Astrocyte (in vitro differentiated cells and primary cell): ENCODE results near the gene GLT1D1. TPM values are rescaled to one million over a fixed set of nuclear protein-coding genes. Genes with fewer than 3 reads are reported as not detected.

ENCODE experiments used
- DNase-seq: peaks from one replicate; pipeline ENCODE4 v3.0.0-alpha.2; 2010; ENCODE audit warnings: low read depth
- FAIRE-seq: peaks from 2 replicates; lab custom pipeline; 2011; peaks lifted over from hg19 to GRCh38; lab: Jason Lieb, UNC
- H2AFZ ChIP-seq: 2 replicates; pipeline ENCODE4 v1.6.0; 2012; ENCODE audit warnings: low read depth, low read length, inconsistent platforms
- H3K27ac ChIP-seq: 2 replicates; pipeline ENCODE4 v1.5.1; 2011; ENCODE audit warnings: low read depth, low read length, inconsistent platforms
- H3K27me3 ChIP-seq: 2 replicates; pipeline ENCODE4 v1.6.0; 2011; ENCODE audit warnings: low read length, inconsistent platforms; ENCODE audit not compliant: insufficient read depth
- H3K36me3 ChIP-seq: 2 replicates; pipeline ENCODE4 v1.5.1; 2011; ENCODE audit warnings: low read length, inconsistent platforms; ENCODE audit not compliant: insufficient read depth
- H3K4me1 ChIP-seq: 2 replicates; pipeline ENCODE4 v1.5.1; 2011; ENCODE audit warnings: low read length, inconsistent platforms; ENCODE audit not compliant: insufficient read depth
- H3K4me2 ChIP-seq: 2 replicates; pipeline ENCODE4 v1.6.0; 2012; ENCODE audit warnings: low read length, inconsistent platforms
- H3K4me3 ChIP-seq: 2 replicates; pipeline ENCODE4 v1.5.1; 2011; ENCODE audit warnings: low read depth, mild to moderate bottlenecking, low read length, inconsistent platforms; ENCODE audit not compliant: insufficient read depth
- H3K79me2 ChIP-seq: 2 replicates; pipeline ENCODE4 v1.6.0; 2012; ENCODE audit warnings: mild to moderate bottlenecking, low read length, inconsistent platforms; ENCODE audit not compliant: insufficient read depth
- H3K9ac ChIP-seq: 2 replicates; pipeline ENCODE4 v1.6.0; 2012; ENCODE audit warnings: mild to moderate bottlenecking, low read length, inconsistent platforms
- H3K9me3 ChIP-seq: 2 replicates; pipeline ENCODE4 v1.5.1; 2012; ENCODE audit warnings: low read depth, mild to moderate bottlenecking, low read length, inconsistent platforms; ENCODE audit not compliant: insufficient read depth
- H4K20me1 ChIP-seq: 2 replicates; pipeline ENCODE4 v1.6.0; 2012; ENCODE audit warnings: low read length, inconsistent platforms; ENCODE audit not compliant: insufficient read depth
- H3K27ac Mint-ChIP-seq: one replicate; pipeline ENCODE4 v1.8.0; 2021; ENCODE audit warnings: mild to moderate bottlenecking, mixed read lengths; ENCODE audit not compliant: unreplicated experiment
- H3K27me3 Mint-ChIP-seq: one replicate; pipeline ENCODE4 v1.8.0; 2021; ENCODE audit warnings: low read depth, mixed read lengths; ENCODE audit not compliant: unreplicated experiment
- H3K36me3 Mint-ChIP-seq: one replicate; pipeline ENCODE4 v1.8.0; 2021; ENCODE audit warnings: low read depth, mixed read lengths; ENCODE audit not compliant: unreplicated experiment
- H3K4me1 Mint-ChIP-seq: one replicate; pipeline ENCODE4 v1.8.0; 2021; ENCODE audit warnings: low read depth, mixed read lengths; ENCODE audit not compliant: unreplicated experiment
- H3K4me3 Mint-ChIP-seq: one replicate; pipeline ENCODE4 v1.8.0; 2021; ENCODE audit warnings: mild to moderate bottlenecking, moderate library complexity, mixed read lengths; ENCODE audit not compliant: unreplicated experiment
- H3K9me3 Mint-ChIP-seq: one replicate; pipeline ENCODE4 v1.8.0; 2021; ENCODE audit warnings: mild to moderate bottlenecking, mixed read lengths; ENCODE audit not compliant: unreplicated experiment
- EZH2 ChIP-seq: IDR thresholded peaks from 2 replicates; pipeline ENCODE4 v1.6.1; 2012; ENCODE audit warnings: mild to moderate bottlenecking, low read length, inconsistent platforms; ENCODE audit not compliant: insufficient read depth
- total RNA-seq: library from RNA; stranded (reverse); gene quantifications from 2 replicates; pipeline ENCODE4 v1.2.1, GENCODE V29; 2021
- TF ChIP-seq, protein P1 (sequence below): IDR thresholded peaks from 2 replicates; pipeline ENCODE4 v1.5.1; 2011; ENCODE audit warnings: low read depth, mild to moderate bottlenecking, inconsistent platforms, low read length, moderate library complexity; ENCODE audit not compliant: insufficient read depth

The GLT1D1 gene
- total RNA-seq, 1 donor from 2014 or later, result 0.16 TPM

DNA sequence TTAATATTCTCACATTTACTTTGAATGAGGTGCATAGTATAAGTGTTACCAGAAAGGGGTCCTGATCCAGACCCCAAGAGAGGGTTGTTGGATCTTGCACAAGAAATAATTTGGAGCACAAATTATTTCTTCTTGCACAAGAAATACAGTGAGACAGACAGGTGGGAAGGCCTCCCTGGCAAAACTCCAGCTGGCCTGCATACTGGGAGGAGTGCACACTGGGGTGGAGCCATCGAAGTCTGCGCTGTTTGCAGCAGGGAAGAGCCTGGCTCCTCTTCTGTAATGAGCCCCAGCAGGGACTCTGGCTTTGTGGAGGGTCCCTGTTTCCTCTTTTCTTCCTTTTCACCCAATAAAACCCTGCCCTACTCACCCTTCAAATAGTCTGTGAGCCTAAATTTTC lies 141.6 kb downstream of the GLT1D1 start:
- H4K20me1 ChIP-seq, result no peaks in the 10 kb centered on the region
- no peaks in the 10 kb centered on the region for H3K36me3 ChIP-seq
- H3K9ac ChIP-seq, result no peak overlapping the region
- TF ChIP-seq, protein P1, sequence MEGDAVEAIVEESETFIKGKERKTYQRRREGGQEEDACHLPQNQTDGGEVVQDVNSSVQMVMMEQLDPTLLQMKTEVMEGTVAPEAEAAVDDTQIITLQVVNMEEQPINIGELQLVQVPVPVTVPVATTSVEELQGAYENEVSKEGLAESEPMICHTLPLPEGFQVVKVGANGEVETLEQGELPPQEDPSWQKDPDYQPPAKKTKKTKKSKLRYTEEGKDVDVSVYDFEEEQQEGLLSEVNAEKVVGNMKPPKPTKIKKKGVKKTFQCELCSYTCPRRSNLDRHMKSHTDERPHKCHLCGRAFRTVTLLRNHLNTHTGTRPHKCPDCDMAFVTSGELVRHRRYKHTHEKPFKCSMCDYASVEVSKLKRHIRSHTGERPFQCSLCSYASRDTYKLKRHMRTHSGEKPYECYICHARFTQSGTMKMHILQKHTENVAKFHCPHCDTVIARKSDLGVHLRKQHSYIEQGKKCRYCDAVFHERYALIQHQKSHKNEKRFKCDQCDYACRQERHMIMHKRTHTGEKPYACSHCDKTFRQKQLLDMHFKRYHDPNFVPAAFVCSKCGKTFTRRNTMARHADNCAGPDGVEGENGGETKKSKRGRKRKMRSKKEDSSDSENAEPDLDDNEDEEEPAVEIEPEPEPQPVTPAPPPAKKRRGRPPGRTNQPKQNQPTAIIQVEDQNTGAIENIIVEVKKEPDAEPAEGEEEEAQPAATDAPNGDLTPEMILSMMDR, result no peak
- no peak for TF ChIP-seq EZH2
- no peaks in the 10 kb centered on the region for H3K27me3 ChIP-seq
- no peak overlapping the region for H3K27ac ChIP-seq
- DNase-seq (no peak), FAIRE-seq (no peak)
- Mint-ChIP-seq H3K27me3 (no peaks in the 10 kb centered on the region), H3K27ac (no peak overlapping the region), H3K4me3 (no peak overlapping the region), H3K9me3 (peaks cover 3% of the 10 kb centered on the region), H3K36me3 (no peaks in the 10 kb centered on the region), H3K4me1 (no peaks in the 10 kb centered on the region)
- H3K4me3 ChIP-seq, result no peak overlapping the region
- no peaks in the 10 kb centered on the region for H3K4me1 ChIP-seq
- H2AFZ ChIP-seq, result no peak overlapping the region
- no peaks in the 10 kb centered on the region for H3K79me2 ChIP-seq
- H3K9me3 ChIP-seq, result peaks cover 3% of the 10 kb centered on the region
- H3K4me2 ChIP-seq, result no peak overlapping the region

DNA sequence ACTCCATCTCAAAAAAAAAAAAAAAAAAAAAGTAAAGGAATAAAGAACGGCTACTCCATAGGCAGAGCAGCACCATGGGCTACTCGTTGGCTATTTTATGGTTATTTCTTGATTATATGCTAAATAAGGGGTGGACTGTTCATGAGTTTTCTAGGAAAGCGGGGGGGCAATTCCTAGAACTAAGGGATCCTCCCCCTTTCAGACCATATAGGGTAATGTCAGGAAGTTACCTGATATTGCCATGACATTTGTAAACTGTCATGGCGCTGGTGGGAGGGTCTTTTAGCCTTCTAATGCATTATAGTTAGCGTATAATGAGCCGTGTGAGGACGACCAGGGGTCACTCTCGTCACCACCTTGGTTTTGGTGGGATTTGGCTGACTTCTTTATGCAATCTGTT lies 142.3 kb downstream of the GLT1D1 start:
- H3K27ac Mint-ChIP-seq, result no peak overlapping the region
- no peaks in the 10 kb centered on the region for H3K4me1 Mint-ChIP-seq
- Histone ChIP-seq H3K4me3 (no peak overlapping the region), H3K27me3 (no peaks in the 10 kb centered on the region), H2AFZ (no peak overlapping the region), H3K4me2 (no peak overlapping the region), H4K20me1 (no peaks in the 10 kb centered on the region), H3K27ac (no peak overlapping the region), H3K36me3 (no peaks in the 10 kb centered on the region), H3K9ac (no peak overlapping the region), H3K4me1 (no peaks in the 10 kb centered on the region), H3K79me2 (no peaks in the 10 kb centered on the region), H3K9me3 (peaks cover 3% of the 10 kb centered on the region)
- peaks cover 7% of the 10 kb centered on the region for H3K9me3 Mint-ChIP-seq
- H3K27me3 Mint-ChIP-seq, result no peaks in the 10 kb centered on the region
- FAIRE-seq (no peak), DNase-seq (no peak)
- TF ChIP-seq EZH2, result no peak
- TF ChIP-seq, protein P1, result no peak
- H3K36me3 Mint-ChIP-seq, result no peaks in the 10 kb centered on the region
- no peak overlapping the region for H3K4me3 Mint-ChIP-seq

DNA sequence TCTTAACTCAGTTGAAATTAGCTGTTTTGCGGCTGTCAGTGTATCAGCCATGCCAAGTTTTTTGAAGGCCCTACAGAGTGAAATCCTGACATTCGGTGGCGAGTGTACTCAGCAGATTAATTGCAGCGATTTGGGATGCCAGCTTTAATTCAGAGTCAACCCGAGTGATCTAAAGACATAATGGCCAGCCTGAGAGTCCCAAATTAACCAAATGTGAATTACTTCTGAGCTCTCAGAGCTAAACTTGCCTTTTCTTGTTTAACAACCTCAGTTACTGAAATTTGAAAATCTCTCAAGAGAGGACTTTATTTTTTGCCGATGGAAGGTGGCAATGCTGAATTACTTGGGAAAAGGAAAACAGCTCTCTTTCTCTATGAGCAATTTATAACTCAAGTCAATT lies 148.5 kb downstream of the GLT1D1 start:
- Mint-ChIP-seq H3K27me3 (no peaks in the 10 kb centered on the region), H3K9me3 (peaks cover 16% of the 10 kb centered on the region), H3K27ac (no peak overlapping the region), H3K4me3 (no peak overlapping the region), H3K36me3 (no peaks in the 10 kb centered on the region), H3K4me1 (no peaks in the 10 kb centered on the region)
- no peaks in the 10 kb centered on the region for H3K27me3 ChIP-seq
- DNase-seq, result no peak
- no peak overlapping the region for H3K27ac ChIP-seq
- TF ChIP-seq, protein P1, result no peak
- no peak for TF ChIP-seq EZH2
- no peaks in the 10 kb centered on the region for H3K79me2 ChIP-seq
- no peaks in the 10 kb centered on the region for H3K4me1 ChIP-seq
- FAIRE-seq, result no peak
- peaks cover 2% of the 10 kb centered on the region for H3K9me3 ChIP-seq
- no peaks in the 10 kb centered on the region for H3K36me3 ChIP-seq
- no peaks in the 10 kb centered on the region for H4K20me1 ChIP-seq
- H3K9ac ChIP-seq, result no peak overlapping the region
- no peak overlapping the region for H3K4me2 ChIP-seq
- no peak overlapping the region for H3K4me3 ChIP-seq
- H2AFZ ChIP-seq, result no peak overlapping the region
